Non-pigmented ciliary epithelial cell (primary cell): ENCODE measurements around the gene LEKR1.
A peak's percentile ranks its signal among the peaks of the same experiment; 100 is the strongest.
"Not testable (repeated sequence)": the region's sequence is repeated elsewhere in the genome, so short reads cannot be mapped to it uniquely, and the experiment has no call there.

Experiments
- DNase-seq: peaks from one replicate; pipeline ENCODE4 v3.0.0-alpha.2; 2010; ENCODE audit warnings: low read depth

LEKR1 gene

GRCh38 chr3:156826144-156826895 lies at the start of gene LEKR1:
LEKR1 (plus strand) TSS chr3:156826353; CDS start chr3:156829330, 2,977 bp downstream.
- DNase-seq: peak; percentile 89

- DNase-seq: no peak
Measured at GRCh38 chr3:156776871-156777270, 49.3 kb upstream of the LEKR1 start.

- no peak for DNase-seq
Measured at GRCh38 chr3:156781310-156782230, 44.6 kb upstream of the LEKR1 start.

GRCh38 chr3:156782319-156782718 lies 43.8 kb upstream of the LEKR1 start:
- no peak for DNase-seq

GRCh38 chr3:156782921-156783320 lies 43.2 kb upstream of the LEKR1 start:
- no peak for DNase-seq

- no peak for DNase-seq
Measured at GRCh38 chr3:156787001-156787400, 39.2 kb upstream of the LEKR1 start.

- peak; percentile 95 for DNase-seq
Measured at GRCh38 chr3:156787926-156788663, 38.1 kb upstream of the LEKR1 start.

- no peak for DNase-seq
Measured at GRCh38 chr3:156788846-156789245, 37.3 kb upstream of the LEKR1 start.

GRCh38 chr3:156790156-156790555 lies 36.0 kb upstream of the LEKR1 start:
- DNase-seq: no peak

- no peak for DNase-seq
Measured at GRCh38 chr3:156792114-156792513, 34.0 kb upstream of the LEKR1 start.

- no peak for DNase-seq
Measured at GRCh38 chr3:156792536-156792935, 33.6 kb upstream of the LEKR1 start.

- no peak for DNase-seq
Measured at GRCh38 chr3:156792945-156793344, 33.2 kb upstream of the LEKR1 start.

- DNase-seq: no peak
Measured at GRCh38 chr3:156793400-156793799, 32.8 kb upstream of the LEKR1 start.

GRCh38 chr3:156793851-156794250 lies 32.3 kb upstream of the LEKR1 start:
- DNase-seq: no peak

- DNase-seq: no peak
Measured at GRCh38 chr3:156795890-156796481, 30.2 kb upstream of the LEKR1 start.

- DNase-seq: no peak
Measured at GRCh38 chr3:156797368-156797767, 28.8 kb upstream of the LEKR1 start.

- DNase-seq: not testable (repeated sequence)
Measured at GRCh38 chr3:156800287-156800686, 25.9 kb upstream of the LEKR1 start.

GRCh38 chr3:156801746-156802145 lies 24.4 kb upstream of the LEKR1 start:
- no peak for DNase-seq

GRCh38 chr3:156802821-156803606 lies 23.1 kb upstream of the LEKR1 start:
- DNase-seq: no peak

GRCh38 chr3:156803952-156804741 lies 22.0 kb upstream of the LEKR1 start:
- no peak for DNase-seq
